ENCODE results near the gene TEX36.
"Not testable (repeated sequence)": the region's sequence is repeated elsewhere in the genome, so short reads cannot be mapped to it uniquely, and the experiment has no call there.

The TEX36 gene

GRCh38 chr10:125691160-125691981, 8.4 kb upstream of the TEX36 start:
- DNase-seq: no peak

DNA sequence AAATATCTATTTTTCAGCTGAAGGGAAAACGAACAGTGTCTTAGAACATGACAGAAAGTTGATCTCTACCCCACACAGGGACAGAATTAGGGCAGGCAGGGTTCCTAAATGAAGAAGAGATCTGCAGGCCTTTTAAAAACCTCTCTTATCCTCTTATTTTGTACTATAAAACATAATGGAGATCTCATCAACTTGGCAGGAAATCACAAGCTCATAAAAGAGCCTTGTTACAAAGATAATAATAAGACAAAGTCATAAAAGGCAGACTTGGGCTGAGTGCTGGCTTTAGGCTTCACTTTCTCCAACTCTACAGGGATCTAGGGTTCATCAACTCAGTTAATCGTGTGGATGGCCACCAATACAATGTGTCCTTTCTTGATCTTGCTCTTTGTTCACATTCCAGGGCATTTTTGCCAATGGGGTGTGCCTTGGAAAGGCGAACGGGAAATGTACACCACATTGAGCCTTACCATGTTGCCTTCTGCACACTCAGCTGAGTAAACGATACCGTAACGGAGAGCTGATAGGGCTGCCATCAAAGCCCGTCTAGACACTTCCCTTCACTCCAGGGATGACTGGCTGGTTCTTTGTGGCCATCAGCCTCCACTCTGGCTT, 7.1 kb upstream of the TEX36 start:
- no peak for DNase-seq

DNA sequence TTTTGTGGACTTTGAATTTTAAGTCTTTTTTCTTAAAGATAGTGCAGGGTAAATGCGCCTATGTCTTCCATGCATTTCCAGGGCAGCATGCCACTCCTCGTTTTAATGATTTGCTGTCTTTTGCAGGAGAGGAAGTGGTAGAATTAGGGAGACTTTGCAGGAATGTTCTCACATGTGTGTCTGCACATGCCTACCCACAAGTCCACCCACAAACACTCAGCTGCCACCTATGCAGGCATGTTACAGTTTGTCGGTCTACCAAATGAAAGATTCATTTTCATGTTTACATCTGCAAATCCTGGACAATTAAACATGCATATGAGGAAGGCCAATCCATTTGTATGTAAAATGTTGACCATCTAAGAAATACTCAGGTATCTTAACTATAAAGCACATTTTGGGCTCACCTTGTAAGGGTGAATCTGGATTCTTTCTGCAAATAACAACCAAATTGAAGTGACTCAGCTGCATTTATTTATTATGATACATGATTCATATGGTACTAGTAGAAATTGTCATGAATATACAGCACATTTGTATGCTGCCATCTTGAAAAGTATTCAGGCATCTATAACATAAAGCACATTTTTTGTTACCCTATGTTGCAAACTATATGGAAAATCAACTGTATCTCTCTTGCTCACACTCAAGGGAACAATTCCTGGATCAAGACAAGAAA, 4.7 kb upstream of the TEX36 start:
- DNase-seq: no peak

- DNase-seq: no peak
These were observed 1.6 kb upstream of the TEX36 start for GRCh38 chr10:125684581-125684980.

GRCh38 chr10:125683821-125684220, 858 bp upstream of the TEX36 start:
- DNase-seq: no peak

DNA sequence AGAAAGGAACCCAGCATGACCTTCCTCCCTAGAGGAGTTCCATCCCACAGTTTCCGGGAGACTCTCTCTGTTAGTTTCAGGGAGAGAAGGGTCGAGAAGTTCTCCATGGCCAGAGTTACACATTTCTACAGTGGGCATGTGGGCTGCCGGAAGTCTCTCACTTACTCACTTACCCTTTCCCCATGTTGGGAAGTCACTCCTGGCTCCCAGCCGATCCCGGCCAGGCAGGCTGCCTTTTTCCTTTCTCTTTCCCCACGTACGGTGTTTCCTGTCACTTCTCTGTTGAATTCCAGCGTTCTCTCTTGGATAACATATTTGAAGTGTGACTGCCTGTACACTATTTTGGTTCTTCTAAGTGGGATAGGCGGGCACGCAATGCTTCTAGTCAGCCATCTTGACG, 3.5 kb downstream of the TEX36 start:
- no peak for DNase-seq

DNA sequence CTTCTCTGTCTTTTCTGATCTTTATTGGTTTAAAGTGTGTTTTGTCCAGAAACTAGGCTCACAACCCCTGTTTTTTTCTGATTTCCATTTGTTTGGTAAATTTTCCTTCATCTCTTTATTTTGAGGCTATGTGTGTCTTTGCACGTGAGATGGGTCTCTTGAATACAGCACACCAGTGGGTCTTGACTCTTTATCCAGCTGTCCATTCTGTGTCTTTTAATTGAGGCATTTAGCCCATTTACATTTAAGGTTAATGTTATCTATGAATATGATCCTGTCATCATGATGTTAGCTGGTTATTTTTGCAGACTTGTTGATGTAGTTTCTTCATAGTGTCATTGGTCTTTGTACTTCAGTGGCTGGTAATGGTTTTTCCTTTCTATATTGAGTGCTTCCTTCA, 10.1 kb downstream of the TEX36 start:
- no peak for DNase-seq

DNA sequence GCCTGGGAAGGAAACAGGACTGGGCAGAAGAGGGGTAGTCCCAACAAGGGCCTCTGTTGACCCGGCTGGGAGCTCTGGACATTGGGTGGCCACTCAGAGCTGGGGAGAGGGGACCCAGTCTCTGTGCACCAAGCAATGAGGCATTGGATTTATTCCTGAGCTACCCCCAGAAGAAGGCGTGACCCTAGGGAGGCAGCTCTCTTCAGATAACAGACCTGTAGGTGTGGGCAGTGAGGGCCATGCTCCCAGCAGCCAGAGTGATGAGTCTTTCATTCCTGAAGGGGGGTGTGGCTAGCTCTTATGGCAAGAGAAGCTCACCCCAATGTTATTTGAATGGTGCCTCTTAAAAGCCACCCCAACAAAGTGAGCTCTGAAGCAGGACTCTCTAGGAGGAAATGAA, 20.4 kb downstream of the TEX36 start:
- DNase-seq: no peak

DNA sequence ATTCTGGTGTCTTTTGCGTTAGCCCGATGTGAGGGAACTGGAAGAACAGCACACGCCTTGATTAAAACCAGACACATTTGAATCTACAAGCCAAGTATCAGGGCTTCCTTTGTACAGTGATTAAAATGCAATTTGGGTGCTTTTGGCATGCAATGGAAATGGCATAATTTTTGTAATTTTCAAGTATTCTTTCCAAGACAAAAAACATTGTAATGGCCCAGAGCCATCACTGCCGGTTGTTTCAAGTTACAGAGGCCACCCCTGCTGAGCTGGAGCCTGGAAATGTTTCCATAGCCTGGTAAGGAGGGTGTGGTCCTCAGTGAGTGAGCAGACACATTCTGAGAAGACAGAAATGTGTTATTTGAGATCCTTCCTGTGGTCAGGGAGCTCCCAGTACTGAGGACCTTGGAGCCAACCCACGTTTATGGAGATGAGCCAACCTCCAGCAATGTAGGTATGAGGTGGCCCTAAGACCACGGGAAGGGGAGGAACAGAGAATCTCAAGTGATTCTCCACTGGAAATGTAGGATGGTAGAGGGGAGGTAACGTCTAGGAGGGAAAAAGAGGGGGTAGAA, 20.9 kb downstream of the TEX36 start:
- no peak for DNase-seq

DNA sequence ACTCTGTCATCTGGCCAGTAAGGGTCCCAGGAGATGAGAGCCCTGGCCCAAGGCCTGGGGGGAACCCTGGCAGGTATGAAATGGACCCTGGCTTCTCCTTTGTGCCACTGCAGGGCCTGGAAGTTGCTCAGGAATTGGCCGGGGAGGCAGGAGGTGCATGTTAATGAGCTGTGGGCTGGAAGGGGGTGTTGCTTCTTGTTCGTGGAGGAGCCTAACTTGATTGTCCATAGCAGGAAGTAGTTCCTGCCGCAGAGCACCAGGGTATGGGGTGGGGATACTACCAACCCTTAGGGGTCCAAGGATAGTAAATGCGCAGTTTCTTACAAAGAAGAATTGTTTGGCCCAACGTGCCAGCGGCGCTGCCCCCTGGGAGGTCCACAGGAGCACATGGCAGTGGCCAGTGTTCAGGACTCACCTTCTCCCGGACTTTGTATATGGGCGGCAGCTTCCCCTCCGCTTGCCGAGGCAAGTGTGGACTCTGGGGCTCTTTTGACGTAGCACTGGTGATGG, 21.5 kb downstream of the TEX36 start:
- DNase-seq: no peak

- no peak for DNase-seq
These were observed 23.9 kb downstream of the TEX36 start for GRCh38 chr10:125659071-125659470.

DNA sequence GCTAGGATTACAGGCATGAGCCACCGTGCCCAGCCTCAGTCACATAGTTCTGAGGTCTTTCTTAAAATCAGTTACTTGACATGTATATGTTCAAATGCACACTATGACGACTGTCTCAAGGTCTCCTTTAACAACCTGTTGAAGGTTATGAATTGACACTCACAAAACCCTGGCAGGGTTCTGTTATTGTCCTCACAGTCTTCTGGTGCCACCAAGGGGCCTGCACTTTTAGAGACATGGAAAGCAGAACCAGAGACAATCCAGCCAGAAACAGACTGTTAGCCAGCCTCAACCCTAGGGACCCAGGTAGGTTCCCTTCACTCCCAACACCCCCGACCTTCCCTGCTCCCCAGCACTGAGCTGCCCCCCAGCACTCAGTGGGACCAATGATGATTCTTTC, 26.4 kb downstream of the TEX36 start:
- no peak for DNase-seq

GRCh38 chr10:125653113-125653512, 29.9 kb downstream of the TEX36 start:
- DNase-seq: not testable (repeated sequence)

DNA sequence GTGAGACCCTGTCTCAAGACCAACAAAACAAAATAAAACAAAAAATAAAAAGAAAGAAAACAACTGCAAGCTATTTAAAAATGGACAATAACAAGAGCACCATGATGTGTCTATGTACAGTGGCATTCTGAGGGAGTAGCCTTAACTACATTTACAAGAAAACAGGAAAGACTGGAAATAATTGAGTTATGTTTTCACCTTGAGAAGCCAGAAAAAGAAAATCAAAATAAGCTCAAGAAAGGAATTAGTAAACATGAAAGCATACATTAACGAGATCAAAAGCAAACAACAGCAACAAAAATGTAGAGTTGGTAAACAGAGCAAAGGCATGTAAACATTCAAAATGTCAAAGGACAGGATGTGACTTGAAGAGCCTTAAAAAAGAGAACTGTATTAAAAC, 36.7 kb downstream of the TEX36 start:
- DNase-seq: no peak

- DNase-seq: no peak
These were observed 41.6 kb downstream of the TEX36 start for GRCh38 chr10:125641398-125641797.

GRCh38 chr10:125640653-125641052, 42.3 kb downstream of the TEX36 start:
- no peak for DNase-seq

GRCh38 chr10:125639846-125640245, 43.1 kb downstream of the TEX36 start:
- no peak for DNase-seq

DNA sequence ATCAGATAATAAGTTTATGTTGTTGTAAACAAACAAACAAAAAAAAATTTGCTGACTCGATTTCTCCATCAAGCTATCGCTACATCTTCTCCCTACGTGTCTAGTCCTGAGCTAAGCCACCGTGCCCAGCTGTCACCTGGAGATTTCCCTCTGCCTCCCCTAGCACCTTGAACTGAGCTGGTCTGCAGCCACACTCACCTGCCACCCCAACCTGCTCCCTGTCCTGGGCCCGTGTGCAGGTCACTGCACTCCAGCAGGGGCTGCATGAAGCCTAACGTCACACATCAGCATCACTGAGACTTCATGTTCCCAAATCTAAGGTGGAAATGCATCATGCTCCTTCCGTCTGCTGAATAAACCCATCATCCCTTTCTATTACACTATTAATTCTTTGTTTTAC, 44.4 kb downstream of the TEX36 start:
- DNase-seq: no peak

GRCh38 chr10:125637496-125637895, 45.5 kb downstream of the TEX36 start:
- no peak for DNase-seq

DNA sequence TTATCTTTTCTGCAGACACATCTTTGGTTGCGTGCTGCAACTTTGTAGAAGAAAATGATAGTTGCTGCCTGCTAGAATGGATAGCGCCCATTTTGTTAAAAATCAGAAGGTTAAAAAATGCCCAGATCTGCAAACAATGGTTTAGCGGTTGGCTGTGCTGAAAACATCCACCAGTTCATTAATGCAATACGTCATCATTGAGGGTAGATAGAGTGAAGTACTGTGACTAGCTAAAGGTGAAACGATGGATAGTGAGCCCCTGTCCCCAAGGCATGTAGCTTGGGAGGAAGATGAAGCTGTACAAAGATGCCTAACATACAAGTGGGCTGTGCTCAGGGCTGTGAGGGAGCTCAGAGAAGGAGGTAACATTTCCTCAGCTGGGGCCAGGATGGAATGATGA, 48.4 kb downstream of the TEX36 start:
- no peak for DNase-seq

DNA sequence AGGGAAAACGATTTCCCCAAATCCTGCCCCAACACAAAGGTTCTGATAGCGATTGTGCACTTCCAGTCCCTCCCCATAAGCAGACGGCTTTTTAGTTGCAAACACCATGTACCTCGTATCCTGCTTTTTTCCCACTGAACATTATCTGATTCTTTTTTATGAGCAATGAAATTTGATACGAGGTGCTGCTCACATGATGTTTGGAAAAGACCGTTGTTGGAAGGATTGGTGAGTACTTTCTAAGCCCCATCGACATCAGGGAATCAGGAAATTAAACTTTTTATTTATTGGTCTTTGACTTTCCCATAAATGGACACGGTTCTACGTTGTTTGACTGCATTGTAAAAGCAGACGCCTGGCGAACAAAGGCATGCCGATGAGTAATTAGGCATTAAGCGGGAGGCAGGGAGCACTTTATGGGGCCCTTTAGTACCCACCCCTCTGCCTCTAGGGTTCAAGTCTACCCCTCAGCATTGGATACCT, 49.4 kb downstream of the TEX36 start:
- DNase-seq: no peak

GRCh38 chr10:125631806-125632205, 51.2 kb downstream of the TEX36 start:
- DNase-seq: no peak

GRCh38 chr10:125629758-125630376, 53.1 kb downstream of the TEX36 start:
- no peak for DNase-seq

All from activated CD8-positive, alpha-beta memory T cell treated with anti-CD3 and anti-CD28 coated beads, Interleukin-2, amount 50 U/mL, for 4 hours (primary cell).